Nasal cavity respiratory epithelium epithelial cell of viscerocranial mucosa (primary cell): ENCODE measurements around the gene SLC36A3. TPM values are rescaled to one million over a fixed set of nuclear protein-coding genes. Genes with fewer than 3 reads are reported as not detected.

Source experiments
- total RNA-seq: library from RNA; depleted of rRNA; stranded (reverse); fragments of >200 nt; gene quantifications from 2 replicates; pipeline ENCODE4 v1.2.3, GENCODE V29; 2014

Gene SLC36A3
- not detected in 2 replicates for total RNA-seq

DNA sequence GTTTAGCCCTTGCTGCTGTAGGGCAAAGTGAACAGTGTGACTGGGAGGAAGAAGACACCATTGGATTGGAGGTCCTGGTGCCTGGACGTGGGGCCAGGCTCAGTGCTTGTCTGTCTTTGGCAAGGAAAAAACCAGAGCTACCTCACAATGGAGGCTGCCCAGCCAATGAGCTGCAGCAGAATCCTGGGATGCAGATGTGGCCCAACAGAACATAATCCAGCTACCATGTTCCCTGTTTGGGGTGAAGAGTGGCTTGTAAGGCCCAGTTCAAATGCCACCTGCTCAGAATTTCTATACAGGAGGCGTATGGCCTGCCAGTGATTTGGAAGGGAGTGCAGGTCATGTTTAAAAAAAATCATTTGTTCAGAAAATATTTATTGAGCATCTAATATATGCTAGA lies at the start of gene SLC36A3:
SLC36A3 (minus strand) TSS at position 101 of the 400 bp plus-strand sequence. CDS start 412 bp downstream, outside the sequence.

DNA sequence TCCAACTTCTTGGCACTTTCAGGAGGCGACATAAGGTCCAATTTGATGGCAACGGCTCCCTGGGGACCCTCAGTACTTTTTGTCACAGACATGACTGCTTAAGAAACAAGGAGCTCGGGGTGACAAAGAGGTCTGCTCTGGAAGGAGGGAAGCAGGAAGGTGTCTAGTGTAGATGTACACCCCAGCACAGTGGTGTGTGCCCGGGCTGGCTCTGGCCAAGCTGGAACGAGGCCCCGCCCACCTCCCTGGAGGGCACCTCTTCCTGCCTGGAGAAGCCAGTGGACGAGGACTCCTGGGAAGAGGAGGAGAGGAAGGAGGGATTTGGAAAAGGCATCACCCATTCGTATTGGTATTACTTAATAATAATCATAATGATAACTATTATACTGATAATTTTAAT lies 43.8 kb upstream of the SLC36A3 start, which contains the start of gene SLC36A2:
SLC36A2 (minus strand) TSS at position 191 of the 400 bp plus-strand sequence; CDS start at position 92, 99 bp downstream.

DNA sequence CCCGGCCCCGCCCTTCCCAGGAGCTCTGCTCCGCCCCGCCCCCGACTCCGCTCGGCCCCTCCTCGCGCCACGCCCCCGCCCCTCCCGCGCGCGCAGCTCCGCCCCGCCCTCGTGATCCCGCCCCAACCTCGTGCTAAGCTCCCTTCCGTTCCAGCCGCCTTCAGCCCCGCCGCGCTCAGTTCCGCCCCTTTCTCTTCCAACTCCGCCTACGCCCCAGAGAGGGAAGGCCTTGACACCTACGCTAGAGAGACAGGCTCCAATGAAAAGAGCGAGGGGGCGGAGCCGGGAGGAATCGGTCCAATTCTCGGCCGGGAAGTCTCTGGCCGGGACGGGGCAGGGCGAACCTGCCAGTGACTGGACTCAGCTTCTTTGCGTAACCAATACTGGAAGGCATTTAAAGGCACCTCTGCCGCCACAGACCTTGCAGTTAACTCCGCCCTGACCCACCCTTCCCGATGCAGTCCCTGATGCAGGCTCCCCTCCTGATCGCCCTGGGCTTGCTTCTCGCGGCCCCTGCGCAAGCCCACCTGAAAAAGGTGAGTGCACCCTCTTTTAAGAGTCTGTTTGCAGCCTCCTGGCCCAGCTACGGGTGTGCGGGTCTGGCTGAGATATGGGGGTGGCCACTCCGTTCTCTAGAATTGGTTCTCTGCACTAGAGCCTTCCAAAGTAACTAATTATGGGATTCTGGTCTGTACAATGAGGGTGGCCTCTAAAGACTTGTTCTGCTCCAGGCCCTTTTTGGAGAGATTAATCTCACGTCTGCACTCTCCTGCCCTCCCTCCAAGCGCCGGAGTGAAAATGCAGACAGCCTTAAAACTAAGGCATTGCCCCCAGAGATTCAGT lies 50.6 kb downstream of the SLC36A3 start, which contains the start of gene GM2A:
GM2A (plus strand) TSS at position 424 of the 843 bp plus-strand sequence; CDS start at position 456, 32 bp downstream.

Other genes with a start within 250 kb of the SLC36A3 start
- 92.6 and 212 TPM in 2 replicates for gene TNIP1, start 222.7 kb downstream of the SLC36A3 start, total RNA-seq
- 8.2 and 18.9 TPM in 2 replicates for gene ANXA6, start 146.0 kb downstream of the SLC36A3 start, total RNA-seq
- 2.1 and 5.6 TPM in 2 replicates for gene CCDC69, start 79.7 kb downstream of the SLC36A3 start, total RNA-seq
- gene GM2A, start 50.6 kb downstream of the SLC36A3 start, total RNA-seq: 95.7 and 138 TPM in 2 replicates
- not detected in 2 replicates for gene SLC36A2, start 43.8 kb upstream of the SLC36A3 start, total RNA-seq
- gene SLC36A1, start 143.8 kb upstream of the SLC36A3 start, total RNA-seq: 2.7 and 9.8 TPM in 2 replicates